GM18498 (cell line): ENCODE measurements around the gene JAK1.

Experiments used
- ATAC-seq: cut with Tn5 transposase; IDR thresholded peaks from one replicate; pipeline ENCODE4 v1.9.1; 2021; ENCODE audit warnings: mild to moderate bottlenecking, moderate library complexity; ENCODE audit not compliant: unreplicated experiment

Gene JAK1

DNA sequence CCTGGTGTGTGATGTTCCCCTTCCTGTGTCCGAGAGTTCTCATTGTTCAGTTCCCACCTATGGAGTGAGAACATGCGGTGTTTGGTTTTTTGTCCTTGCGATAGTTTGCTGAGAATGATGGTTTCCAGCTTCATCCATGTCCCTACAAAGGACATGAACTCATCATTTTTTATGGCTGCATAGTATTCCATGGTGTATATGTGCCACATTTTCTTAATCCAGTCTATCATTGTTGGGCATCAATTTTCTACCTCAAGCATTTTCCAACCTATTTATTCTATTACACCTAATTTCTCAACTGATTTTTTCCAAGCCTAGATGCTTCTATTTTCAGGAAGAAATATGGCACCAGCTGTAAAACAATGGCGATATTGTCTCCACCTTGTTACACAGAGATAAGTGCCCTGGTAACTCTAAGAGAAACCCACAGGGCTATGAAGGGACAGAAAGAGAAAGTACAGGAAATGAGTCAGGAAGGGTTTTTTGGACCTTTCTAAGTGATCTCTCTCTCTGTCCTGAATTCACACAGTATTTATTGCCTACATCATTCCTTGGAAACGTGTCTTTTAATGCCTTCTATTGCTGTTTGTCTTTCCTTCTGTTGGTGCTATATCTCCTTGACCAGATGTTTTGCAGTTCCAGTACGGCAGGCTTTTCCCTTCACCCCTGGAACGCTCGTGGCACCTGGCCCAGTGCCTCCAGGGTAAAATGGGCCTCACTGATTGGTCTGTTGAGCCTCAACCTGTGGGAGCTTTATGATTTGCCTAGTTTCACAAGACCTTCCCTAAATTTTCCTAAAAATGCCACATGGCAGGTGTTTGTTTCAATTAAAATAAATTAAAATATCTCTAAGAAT is 14.6 kb upstream of the JAK1 start:
- peak; percentile 57 for ATAC-seq

DNA sequence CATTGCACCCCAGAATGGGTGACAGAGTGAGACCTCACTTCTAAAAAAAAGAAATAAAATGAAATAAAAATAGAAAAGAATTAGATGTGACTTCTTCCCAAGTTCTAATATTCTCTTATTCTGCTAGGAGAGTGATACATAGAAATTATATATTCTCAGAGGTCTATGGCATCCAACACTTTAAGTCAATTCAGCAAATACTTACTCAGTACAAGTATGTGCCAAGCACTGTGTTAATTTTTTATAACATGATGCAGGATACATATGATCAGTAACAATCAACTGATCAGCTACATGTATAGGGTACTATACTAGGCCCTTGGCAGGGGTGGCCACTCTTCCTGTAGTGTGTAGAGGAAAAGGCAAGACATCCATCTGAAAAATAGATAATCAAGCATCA is 13.0 kb upstream of the JAK1 start:
- ATAC-seq, result no peak

DNA sequence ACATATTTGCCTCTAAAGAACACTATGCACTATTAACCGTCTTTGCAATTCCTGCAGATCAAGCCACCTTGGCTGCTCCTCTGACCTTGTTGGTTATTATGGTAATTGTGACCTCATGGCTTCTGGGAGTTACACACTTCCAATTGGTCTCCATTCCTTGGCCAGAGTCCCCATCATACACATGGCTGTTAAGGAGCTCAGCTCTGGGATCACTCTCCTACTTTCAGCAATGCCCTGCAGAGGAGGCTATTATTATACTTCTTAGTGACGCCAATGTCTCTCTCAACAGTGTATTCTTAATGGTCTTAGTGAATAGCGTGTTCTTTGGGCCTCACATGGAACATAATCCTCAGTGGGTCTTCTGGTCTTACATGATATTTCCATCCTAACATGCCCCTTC is 10.0 kb upstream of the JAK1 start:
- no peak for ATAC-seq

GRCh38 chr1:64975740-64976139 is 9.4 kb upstream of the JAK1 start:
- ATAC-seq, result no peak

- ATAC-seq, result no peak
Observed at GRCh38 chr1:64975127-64975526, 8.8 kb upstream of the JAK1 start.

GRCh38 chr1:64974288-64974825 is 8.0 kb upstream of the JAK1 start:
- no peak for ATAC-seq

DNA sequence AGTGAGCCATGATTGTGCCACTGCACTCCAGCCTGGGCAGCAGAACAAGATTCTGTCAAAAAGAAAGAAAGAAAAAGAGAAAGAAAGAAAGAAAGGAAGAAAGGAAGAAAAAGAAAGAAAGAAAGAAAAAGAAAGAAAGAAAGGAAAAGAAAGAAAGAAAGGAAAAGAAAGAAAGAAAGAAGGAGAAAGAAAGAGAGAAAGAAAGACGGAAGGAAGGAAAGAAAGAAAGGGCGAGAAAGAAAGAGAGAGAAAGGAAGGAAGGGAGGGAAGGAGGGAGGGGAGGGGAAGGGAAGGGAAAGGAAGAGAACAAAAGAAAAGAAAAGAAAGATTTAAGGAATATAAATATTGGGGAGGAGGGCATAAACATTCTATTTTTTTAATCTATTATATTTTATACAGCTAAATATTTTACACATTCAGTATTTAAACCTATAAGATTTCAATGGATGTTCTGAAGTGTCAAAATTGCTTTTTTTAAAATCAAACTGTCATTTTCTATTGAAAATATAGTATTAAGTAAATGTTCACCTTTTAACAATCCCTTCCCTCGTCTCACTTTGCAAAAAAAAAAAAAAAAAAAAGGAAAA is 6.8 kb upstream of the JAK1 start:
- ATAC-seq, result no peak

DNA sequence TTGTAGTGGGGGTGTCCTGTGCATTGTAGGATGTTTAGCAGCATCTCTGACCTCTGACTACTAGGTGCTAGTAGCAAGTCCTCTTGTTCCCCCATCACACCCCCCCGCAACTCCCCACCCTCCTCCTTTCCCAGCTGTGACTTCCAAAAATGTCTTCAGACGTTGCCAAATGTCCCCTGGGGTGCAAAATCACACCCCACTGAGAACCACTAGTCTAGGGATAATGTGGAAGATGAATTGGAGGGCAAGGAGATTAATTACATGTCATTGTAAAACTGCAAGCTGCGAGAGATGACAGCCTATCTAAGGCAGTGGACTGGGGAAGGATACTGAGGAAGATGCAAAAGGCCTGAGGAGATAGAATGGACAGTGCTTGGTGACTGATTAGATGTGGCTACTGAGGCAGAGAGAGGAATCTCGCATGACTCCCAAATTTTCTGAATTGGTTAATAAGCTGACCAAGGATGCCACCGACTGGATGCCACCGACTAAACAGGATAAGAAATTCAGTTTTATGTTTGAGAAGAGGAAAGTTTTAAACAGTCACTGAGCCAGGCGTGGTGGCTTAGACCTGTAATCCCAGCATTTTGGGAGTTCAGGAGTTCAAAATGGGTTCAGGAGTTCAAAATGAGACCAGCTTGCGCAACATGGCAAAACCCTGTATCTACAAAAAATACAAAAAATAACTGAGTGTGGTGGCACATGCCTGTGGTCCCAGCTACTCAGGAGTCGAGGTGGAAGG is 3.1 kb upstream of the JAK1 start:
- no peak for ATAC-seq

DNA sequence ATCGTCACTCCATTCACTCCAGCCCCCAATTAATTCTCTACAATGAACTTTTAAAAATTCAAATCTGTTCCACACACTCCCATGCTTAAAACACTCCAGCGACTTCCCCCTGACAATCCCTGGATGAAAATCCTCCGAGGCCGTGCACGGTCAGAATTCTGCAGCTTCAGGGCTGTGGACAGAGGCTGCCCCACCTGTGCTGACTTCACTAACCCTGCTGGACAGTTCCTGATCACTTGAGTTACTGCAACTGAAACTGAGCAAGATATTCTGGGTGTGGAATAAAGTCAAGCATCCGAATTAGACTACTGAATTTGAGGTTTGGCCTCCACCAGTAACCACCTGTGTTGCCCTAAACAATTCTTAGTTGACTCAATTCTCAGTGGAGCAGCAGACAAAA is 1.0 kb upstream of the JAK1 start:
- ATAC-seq, result no peak

- peak; percentile 57 for ATAC-seq
Observed at GRCh38 chr1:64965366-64966157, 787 bp downstream of the JAK1 start.

DNA sequence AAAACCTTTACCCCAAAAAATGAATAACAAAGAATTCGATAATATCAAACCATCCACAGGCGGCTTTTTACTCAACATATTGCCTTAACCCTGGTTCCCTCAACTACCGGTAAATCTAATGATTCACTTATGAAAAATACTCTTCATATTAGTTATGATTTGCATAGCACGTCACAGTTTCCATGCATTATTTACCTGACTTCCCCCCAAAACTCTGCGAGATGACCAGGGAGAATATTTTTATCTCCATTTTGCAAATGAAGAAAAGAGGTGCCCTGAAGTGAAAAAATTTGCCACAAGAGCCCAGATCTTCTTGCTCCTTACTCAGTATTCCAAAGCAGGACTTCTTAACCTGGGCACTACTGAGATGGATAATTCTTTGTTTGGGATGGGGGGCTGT is 2.9 kb downstream of the JAK1 start:
- no peak for ATAC-seq

DNA sequence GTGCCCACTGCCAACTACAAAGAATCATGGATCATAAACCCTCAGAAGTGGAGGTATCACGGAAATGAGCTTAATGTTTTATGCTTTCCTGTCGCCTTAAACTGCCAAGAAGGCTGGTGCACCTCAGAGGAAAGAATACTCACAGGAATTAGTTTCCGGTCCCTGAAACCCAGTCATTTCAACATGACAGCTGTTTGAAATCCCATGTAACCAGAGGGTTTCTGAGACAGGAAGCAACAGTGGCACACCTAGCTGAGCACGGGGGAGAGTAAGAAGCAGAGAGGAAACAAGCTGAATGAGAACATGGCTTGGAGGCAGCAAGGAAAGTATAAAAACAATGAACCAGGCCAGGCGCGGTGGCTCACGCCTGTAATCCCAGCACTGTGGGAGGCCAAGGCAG is 3.9 kb downstream of the JAK1 start:
- no peak for ATAC-seq

GRCh38 chr1:64961923-64962322 is 4.4 kb downstream of the JAK1 start:
- ATAC-seq, result no peak

DNA sequence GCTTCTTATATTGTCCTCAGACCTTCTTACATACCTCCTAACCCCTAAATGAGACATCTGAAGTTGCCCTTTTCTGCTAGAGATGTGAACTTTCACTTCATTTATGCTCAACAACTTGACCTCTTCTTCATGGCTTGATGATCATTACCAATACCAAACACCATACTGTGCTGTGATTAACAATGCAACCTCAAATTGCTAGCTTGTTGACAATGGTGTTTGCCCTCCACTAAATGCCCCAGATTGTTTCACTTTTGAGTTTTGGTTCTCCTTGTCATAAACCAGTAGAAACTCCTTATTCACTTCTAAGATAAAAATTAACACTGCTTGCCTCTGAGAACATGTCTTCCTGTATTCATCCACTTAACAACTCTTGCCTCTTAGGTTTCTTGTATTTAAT is 5.6 kb downstream of the JAK1 start:
- ATAC-seq, result peak; percentile 70

GRCh38 chr1:64959986-64960385 is 6.4 kb downstream of the JAK1 start:
- no peak for ATAC-seq

GRCh38 chr1:64956733-64957441 is 9.5 kb downstream of the JAK1 start:
- peak; percentile 91 for ATAC-seq

DNA sequence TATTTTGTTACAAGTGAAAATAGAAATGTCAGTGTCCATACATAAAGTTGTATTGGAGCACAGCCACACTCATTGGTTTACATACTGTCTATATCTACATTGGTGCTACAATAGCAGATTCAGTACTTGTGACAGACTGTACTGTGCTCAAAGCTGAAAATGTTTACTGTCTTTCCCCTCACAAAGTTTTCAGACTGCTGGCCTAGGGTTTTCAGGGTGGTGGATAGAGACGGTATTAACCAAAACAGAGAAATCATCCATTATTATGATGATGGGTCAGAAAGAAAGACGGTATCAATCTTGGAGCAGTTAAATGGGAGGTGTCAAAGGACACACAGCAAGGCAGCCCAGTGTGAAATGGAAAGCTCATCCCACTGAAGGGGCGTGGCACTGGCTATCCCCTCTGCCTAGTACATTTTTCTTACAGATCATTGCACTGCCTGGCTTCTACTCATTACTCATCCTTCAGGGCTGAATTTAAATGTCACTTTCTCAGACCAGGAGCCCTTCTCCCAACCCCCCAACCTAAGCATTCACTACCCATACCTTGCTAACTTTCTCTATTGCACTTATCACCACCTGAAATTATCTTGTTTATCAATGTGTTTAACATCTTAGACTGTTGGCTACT is 10.2 kb downstream of the JAK1 start:
- peak; percentile 0 for ATAC-seq

- no peak for ATAC-seq
Observed at GRCh38 chr1:64955097-64956009, 11.0 kb downstream of the JAK1 start.

DNA sequence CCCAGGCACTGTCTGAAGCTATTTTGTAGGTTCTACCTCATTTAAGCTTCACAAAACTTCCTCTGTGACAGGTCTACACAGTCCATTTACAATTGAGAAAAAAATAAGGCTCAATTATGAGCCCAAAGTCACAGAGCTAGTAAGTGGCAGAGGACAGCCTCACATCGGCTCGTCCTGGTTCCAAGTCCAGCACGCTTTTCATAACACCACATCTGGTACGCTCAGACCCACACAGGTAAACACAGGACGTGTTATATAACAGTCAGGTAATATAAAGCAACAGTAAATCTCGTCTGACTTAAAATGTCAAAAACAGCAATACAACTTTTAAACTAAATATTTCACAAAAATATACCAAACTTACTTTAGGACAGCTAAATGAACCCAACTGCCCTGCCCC is 13.1 kb downstream of the JAK1 start:
- no peak for ATAC-seq
